GM12891 (cell line): ENCODE results near the gene NRDE2.
A peak's percentile ranks its signal among the peaks of the same experiment; 100 is the strongest.
"Not testable (repeated sequence)": the region's sequence is repeated elsewhere in the genome, so short reads cannot be mapped to it uniquely, and the experiment has no call there.

Experiments used
- DNase-seq: peaks from one replicate; pipeline ENCODE4 v3.0.0; 2011; ENCODE audit warnings: low spot score; ENCODE audit not compliant: insufficient read length
- FAIRE-seq: peaks from 2 replicates; lab custom pipeline; 2011; peaks lifted over from hg19 to GRCh38; lab: Jason Lieb, UNC
- PAX5 ChIP-seq: IDR thresholded peaks from 2 replicates; pipeline ENCODE4 v1.6.1; 2011; ENCODE audit warnings: low read length, moderate library complexity, mild to moderate bottlenecking; ENCODE audit not compliant: insufficient read depth, severe bottlenecking
- POLR2A ChIP-seq: IDR thresholded peaks from 2 replicates; pipeline ENCODE4 v1.6.1; 2011; ENCODE audit warnings: low read depth, low read length, control low read depth
- POLR2AphosphoS5 ChIP-seq: IDR thresholded peaks from 2 replicates; pipeline ENCODE4 v1.6.1; 2011; ENCODE audit warnings: low read depth, low read length, control low read depth
- POU2F2 ChIP-seq: IDR thresholded peaks from 2 replicates; pipeline ENCODE4 v1.6.1; 2011; ENCODE audit warnings: low read depth, mild to moderate bottlenecking, control low read depth, low read length, moderate library complexity
- SPI1 ChIP-seq: IDR thresholded peaks from 2 replicates; pipeline ENCODE4 v1.6.1; 2011; ENCODE audit warnings: low read depth, low read length, control low read depth
- TAF1 ChIP-seq: IDR thresholded peaks from 2 replicates; pipeline ENCODE4 v1.6.1; 2011; ENCODE audit warnings: low read depth, low read length, control low read depth

Gene NRDE2

GRCh38 chr14:90256354-90257131, 75.2 kb downstream of the NRDE2 start, which contains the start of gene PSMC1:
PSMC1 (plus strand) TSS chr14:90256553; CDS start chr14:90256598, 45 bp downstream.
- DNase-seq (peak; percentile 78), FAIRE-seq (peak; percentile 92)
- TF ChIP-seq POU2F2, result 0 out of 2 replicates have a peak, but pooled peaks have one; percentile 62
- no peak for TF ChIP-seq PAX5
- peak; percentile 92 for TF ChIP-seq POLR2A
- peak; percentile 88 for TF ChIP-seq TAF1
- peak; percentile 91 for TF ChIP-seq POLR2AphosphoS5
- peak; percentile 44 for TF ChIP-seq SPI1

DNA sequence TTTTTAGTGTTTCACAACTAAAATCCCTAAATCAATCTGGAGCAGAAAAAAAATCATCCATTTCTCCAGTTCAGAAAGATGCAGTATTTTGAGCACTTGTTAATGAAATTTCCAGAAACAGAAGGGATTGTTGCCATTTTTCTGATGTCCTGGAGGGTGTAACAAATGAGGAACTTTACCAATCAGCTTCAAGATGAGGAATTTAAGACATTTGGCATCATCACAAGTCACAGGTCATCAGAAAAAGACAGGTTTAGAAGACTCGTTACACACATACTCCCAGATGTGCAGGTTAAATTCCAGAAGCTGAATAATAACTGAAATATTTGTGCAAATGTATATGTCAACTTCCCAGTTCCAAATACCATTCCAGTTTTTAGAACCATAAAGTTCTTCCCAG, 75.9 kb downstream of the NRDE2 start:
- no peak for FAIRE-seq
- TF ChIP-seq POU2F2 (no peak), POLR2AphosphoS5 (no peak), PAX5 (no peak), SPI1 (no peak), TAF1 (no peak), POLR2A (no peak)

DNA sequence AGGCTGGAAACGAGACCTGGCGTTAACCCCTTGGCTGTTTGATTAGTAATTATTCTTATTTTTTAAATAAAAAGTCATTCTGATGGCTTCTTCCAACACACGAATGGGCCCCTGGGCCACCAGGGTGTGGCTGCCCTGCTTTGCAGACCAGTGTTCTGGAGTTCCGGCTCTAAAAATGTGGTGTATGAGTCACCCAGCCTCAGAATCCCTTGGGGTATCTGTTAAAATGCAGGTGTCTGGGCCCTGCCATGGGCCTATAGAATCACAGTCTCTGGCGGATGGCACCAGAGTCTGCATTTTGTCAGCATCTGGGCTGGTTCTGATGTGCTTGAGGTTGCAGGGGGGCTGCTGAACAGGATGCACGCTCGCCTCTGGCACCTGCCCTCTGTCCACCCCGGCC, 77.9 kb downstream of the NRDE2 start:
- no peak for TF ChIP-seq POLR2AphosphoS5
- TF ChIP-seq SPI1, result no peak
- no peak for TF ChIP-seq PAX5
- TF ChIP-seq POU2F2, result no peak
- no peak for TF ChIP-seq TAF1
- no peak for DNase-seq
- no peak for FAIRE-seq

More for the DNA sequence above, 75.9 kb downstream of the NRDE2 start:
- DNase-seq, result no peak

DNA sequence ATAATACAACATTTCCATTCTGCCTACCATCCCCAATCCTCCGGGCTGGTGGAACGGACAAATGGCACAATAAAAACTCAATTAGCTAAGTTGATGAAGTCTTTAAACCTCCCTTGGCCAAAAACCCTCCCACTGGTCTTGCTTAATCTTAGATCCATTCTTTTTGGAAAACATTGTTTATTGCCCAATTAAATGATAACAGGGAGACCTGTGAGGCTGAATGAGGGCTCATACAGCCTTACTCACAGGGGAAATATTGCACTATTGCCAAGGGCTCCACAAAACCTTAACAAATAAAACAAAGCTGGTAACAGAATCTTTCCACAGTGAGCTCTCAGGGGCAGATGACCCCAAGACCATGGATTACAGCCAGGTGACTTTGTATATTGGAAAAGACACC, 83.1 kb downstream of the NRDE2 start:
- FAIRE-seq (no peak), DNase-seq (no peak)
- no peak for TF ChIP-seq PAX5
- TF ChIP-seq TAF1, result no peak

DNA sequence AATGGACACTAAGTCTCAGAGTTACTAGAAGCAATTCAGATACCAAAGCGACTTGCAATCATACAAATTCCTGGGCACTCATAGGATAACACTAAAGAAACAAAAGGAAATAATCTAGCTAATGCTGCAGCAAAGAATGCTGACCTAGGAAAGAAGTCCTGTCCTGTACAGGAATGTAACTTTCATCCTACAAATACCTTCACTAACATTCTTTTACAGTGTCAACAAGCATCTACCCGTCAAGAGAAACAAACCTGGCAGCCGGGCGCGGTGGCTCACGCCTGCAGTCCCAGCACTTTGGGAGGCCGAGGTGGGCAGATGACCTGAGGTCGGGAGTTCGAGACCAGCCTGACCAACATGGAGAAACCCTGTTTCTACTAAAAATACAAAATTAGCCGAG, 84.3 kb downstream of the NRDE2 start:
- FAIRE-seq, DNase-seq: not testable (repeated sequence)

- FAIRE-seq (no peak), DNase-seq (no peak)
- TF ChIP-seq TAF1 (no peak), POU2F2 (no peak), SPI1 (no peak), POLR2A (no peak), POLR2AphosphoS5 (no peak), PAX5 (no peak)
These were observed 84.8 kb downstream of the NRDE2 start for GRCh38 chr14:90246936-90247335.

GRCh38 chr14:90242444-90242843, 89.3 kb downstream of the NRDE2 start:
- no peak for TF ChIP-seq PAX5
- TF ChIP-seq TAF1, result no peak
- no peak for TF ChIP-seq SPI1
- no peak for TF ChIP-seq POLR2AphosphoS5
- TF ChIP-seq POLR2A, result no peak
- no peak for TF ChIP-seq POU2F2
- FAIRE-seq, result no peak

DNA sequence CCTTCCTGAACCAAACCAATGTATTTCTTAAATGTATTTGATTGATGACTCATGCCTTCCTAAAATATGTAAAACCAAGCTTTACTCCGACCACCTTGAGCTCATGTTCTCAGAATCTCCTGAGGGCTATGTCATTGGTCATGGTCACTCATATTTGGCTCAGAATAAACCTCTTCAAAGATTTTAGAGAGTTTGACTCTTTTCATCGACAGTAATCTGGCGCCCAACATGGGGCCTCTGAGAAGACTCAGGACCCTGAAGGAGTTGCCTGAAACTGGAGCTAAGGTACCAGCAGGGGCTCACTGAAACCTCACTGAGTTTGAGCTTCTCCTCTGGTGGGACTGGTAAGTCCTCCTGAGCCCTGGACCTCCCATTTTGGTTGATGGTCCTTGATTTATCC, 92.6 kb downstream of the NRDE2 start:
- no peak for TF ChIP-seq SPI1
- no peak for TF ChIP-seq PAX5
- no peak for TF ChIP-seq POLR2A
- TF ChIP-seq POLR2AphosphoS5, result no peak
- TF ChIP-seq TAF1, result no peak
- TF ChIP-seq POU2F2, result no peak
- FAIRE-seq (no peak), DNase-seq (no peak)

More at GRCh38 chr14:90242444-90242843, 89.3 kb downstream of the NRDE2 start:
- DNase-seq, result no peak

GRCh38 chr14:90235179-90235976, 96.4 kb downstream of the NRDE2 start:
- TF ChIP-seq SPI1, result peak; percentile 42
- no peak for TF ChIP-seq POLR2A
- no peak for TF ChIP-seq POLR2AphosphoS5
- TF ChIP-seq PAX5, result no peak
- no peak for TF ChIP-seq TAF1
- no peak for TF ChIP-seq POU2F2
- FAIRE-seq (peak; percentile 71), DNase-seq (peak; percentile 57)

- DNase-seq, FAIRE-seq: not testable (repeated sequence)
These were observed 101.8 kb downstream of the NRDE2 start for GRCh38 chr14:90229942-90230341.
